Thyroid gland (tissue), 4 donors: ENCODE data around the gene PAQR5. TPM values are rescaled to one million over a fixed set of nuclear protein-coding genes. Genes with fewer than 3 reads are reported as not detected.

Source experiments
- DNase-seq, 2 donors: peaks; one replicate each; pipeline ENCODE4 v3.0.0-alpha.2; 2019
- H3K27ac ChIP-seq, 3 donors: fragments of 200-600 bp; sonication (generic); 1 replicate in 2 of 3; 2 replicates in 1 of 3; pipeline ENCODE4 v1.5.1; 2016 to 2019; ENCODE audit warnings: mild to moderate bottlenecking in 1 of 3, moderate library complexity in 1 of 3
- H3K27me3 ChIP-seq: fragments of 200-600 bp; sonication (generic); one replicate; pipeline ENCODE4 v1.5.1; 2019
- H3K36me3 ChIP-seq, 2 donors: fragments of 200-600 bp; sonication (generic); one replicate each; pipeline ENCODE4 v1.5.1; 2016 to 2019
- H3K4me1 ChIP-seq, 2 donors: fragments of 200-600 bp; sonication (generic); one replicate each; pipeline ENCODE4 v1.5.1; 2017 to 2019
- H3K4me3 ChIP-seq, 3 donors: fragments of 200-600 bp; sonication (generic); replicated peaks in 1 of 3; 1 replicate in 2 of 3; 2 replicates in 1 of 3; pipeline ENCODE4 v1.5.1; 2016; ENCODE audit warnings: mild to moderate bottlenecking in 1 of 3
- H3K9me3 ChIP-seq: fragments of 200-600 bp; sonication (generic); one replicate; pipeline ENCODE4 v1.5.1; 2017
- POLR2A ChIP-seq, 2 donors: fragments of 450-650 bp; IDR thresholded peaks; one replicate each; pipeline ENCODE4 v1.6.1; 2017; ENCODE audit warnings: antibody characterized with exemption in 2 of 2, mild to moderate bottlenecking in 2 of 2, moderate library complexity in 1 of 2
- WGBS, 2 donors: methylation state at CpG; one replicate each; pipeline ENCODE4 v1.1.5; 2017; 5-methylcytosine and 5-hydroxymethylcytosine counted together
- intact Hi-C: fragments of 100-400 bp; cut with DNase I; formaldehyde crosslinking; loops from one replicate; pipeline ENCODE4 v1.15.1; 2023
- total RNA-seq, 4 donors: library from RNA; depleted of rRNA; stranded (reverse); fragments of >200 nt; gene quantifications; one replicate each; pipeline ENCODE4 v1.2.3, GENCODE V29; 2016
- TF ChIP-seq, protein P1 (sequence below), 6 experiments: fragments of 200-600 bp in 3 of 6; fragments of 450-650 bp in 3 of 6; sonication (generic) in 3 of 6; IDR thresholded peaks; one replicate each; pipeline ENCODE4 v1.5.1; 2016 to 2019; ENCODE audit warnings: antibody characterized with exemption in 6 of 6, mild to moderate bottlenecking in 2 of 6, inconsistent platforms in 1 of 6, moderate library complexity in 1 of 6

PAQR5 gene
- total RNA-seq, 4 donors from 2014 or later = 0.24 to 1.5 (median 0.65) TPM

DNA sequence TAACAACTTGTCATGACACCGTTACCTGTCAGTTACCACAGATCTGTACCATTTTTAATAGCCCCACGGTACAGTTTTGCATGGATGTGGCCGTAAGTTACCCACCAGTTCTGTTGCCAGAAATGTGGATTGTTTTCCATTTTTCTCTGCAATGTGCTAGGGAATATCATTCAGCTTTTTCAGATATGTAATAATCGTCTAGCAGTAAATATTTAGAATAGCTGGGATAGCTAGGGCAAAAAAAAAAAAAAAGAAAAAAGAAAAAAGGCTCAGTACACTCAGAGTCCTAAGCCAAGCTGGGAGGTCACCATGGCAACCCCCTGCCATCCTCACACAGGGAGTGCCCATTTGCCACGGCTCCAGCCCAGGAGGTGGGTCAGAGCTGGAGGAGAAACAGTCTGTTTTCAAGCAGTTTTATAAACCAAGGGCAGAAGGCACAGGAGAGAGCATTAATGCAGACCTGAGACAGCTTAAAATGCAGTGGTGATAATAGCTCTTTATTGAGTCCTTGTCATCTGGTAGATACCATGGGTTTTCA lies 25.2 kb downstream of the PAQR5 start:
- no peak for TF ChIP-seq POLR2A (IDR thresholded peaks at IDR 0.05)
- TF ChIP-seq, protein P1, sequence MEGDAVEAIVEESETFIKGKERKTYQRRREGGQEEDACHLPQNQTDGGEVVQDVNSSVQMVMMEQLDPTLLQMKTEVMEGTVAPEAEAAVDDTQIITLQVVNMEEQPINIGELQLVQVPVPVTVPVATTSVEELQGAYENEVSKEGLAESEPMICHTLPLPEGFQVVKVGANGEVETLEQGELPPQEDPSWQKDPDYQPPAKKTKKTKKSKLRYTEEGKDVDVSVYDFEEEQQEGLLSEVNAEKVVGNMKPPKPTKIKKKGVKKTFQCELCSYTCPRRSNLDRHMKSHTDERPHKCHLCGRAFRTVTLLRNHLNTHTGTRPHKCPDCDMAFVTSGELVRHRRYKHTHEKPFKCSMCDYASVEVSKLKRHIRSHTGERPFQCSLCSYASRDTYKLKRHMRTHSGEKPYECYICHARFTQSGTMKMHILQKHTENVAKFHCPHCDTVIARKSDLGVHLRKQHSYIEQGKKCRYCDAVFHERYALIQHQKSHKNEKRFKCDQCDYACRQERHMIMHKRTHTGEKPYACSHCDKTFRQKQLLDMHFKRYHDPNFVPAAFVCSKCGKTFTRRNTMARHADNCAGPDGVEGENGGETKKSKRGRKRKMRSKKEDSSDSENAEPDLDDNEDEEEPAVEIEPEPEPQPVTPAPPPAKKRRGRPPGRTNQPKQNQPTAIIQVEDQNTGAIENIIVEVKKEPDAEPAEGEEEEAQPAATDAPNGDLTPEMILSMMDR (IDR thresholded peaks at IDR 0.05) = no peak
- 63 to 70% methylated on average over 5 of the region's 5 CpGs for WGBS, 2 donors
- Histone ChIP-seq H3K4me1 (no peaks in the 10 kb centered on the region), H3K9me3 (no peaks in the 10 kb centered on the region), H3K27ac (no peak overlapping the region), H3K4me3 (no peak overlapping the region), H3K27me3 (no peaks in the 10 kb centered on the region), H3K36me3 (no peaks in the 10 kb centered on the region)
- DNase-seq = no peak
- intact Hi-C loops = no loop called here

DNA sequence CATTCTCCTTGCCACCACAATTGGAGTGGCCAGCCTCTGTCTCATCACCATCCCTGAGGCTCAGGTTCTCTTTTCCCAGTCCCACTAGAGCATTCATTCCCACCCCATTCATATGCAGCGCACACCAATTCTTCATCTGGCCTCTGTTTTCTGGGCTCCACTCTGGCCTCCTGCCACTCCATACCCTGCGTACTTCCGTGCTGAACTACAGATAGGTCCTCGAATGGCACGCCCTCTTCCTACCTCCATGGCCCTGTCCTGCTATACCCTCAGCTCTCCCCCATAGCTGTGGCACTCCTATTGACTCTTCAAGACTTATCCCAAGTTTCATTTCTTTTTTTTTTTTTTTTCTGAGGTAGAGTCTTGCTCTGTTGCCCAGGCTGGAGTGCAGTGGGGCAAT lies 25.9 kb downstream of the PAQR5 start:
- Histone ChIP-seq H3K36me3 (no peaks in the 10 kb centered on the region), H3K4me3 (no peak overlapping the region), H3K9me3 (no peaks in the 10 kb centered on the region), H3K4me1 (no peaks in the 10 kb centered on the region), H3K27me3 (no peaks in the 10 kb centered on the region), H3K27ac (no peak overlapping the region)
- DNase-seq = no peak
- WGBS, 2 donors = 97% methylated on average over 5 of the region's 5 CpGs
- no peak for TF ChIP-seq POLR2A (IDR thresholded peaks at IDR 0.05)
- TF ChIP-seq, protein P1 (IDR thresholded peaks at IDR 0.05) = no peak
- intact Hi-C loops = no loop called here

DNA sequence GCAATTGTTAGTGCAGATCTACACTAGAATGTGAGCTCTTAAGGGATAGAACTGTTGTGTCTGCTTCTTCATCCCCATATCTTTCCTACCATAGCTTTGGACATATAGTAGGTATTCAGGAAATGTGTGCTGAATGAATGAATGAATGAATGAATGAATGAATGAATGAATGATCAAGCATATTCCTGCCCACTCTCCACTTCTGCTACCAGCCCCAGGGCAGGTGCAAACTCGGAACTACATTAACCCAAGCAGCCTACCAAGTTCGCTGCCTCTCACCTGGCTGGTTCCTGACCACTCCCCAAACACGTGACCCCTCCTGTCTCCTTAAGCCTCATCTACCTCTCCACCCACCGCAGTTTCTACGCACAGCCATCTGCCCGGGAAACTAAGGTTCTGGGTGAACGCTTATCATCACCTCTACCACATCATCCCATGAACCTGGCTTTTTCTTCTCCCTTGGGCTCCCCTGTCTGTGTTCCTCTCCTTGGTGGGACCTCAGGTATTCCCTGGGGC lies 26.8 kb downstream of the PAQR5 start:
- TF ChIP-seq, protein P1 (IDR thresholded peaks at IDR 0.05) = no peak
- no peak for TF ChIP-seq POLR2A (IDR thresholded peaks at IDR 0.05)

DNA sequence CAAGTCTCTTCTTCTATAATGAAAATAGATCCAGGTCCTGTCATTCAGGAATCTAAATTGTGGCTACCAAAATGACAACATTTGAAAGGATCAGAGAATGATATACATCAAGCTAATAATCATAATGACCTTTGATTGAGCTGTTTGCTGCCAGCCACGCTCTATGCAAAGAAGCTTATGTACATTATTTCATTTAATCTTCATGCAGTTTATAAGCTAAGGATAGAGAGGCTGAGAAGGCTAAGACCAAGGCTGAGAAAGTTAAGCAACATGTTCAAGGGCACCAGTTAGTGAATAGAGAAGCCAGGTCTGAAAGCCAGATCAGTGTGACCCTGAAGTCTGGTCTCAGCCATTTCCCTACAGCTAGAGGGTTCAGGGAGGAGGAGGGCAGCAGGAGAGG lies 29.4 kb downstream of the PAQR5 start:
- H3K27me3 ChIP-seq = no peaks in the 10 kb centered on the region
- no peaks in the 10 kb centered on the region for H3K9me3 ChIP-seq
- WGBS, 2 donors = 100% methylated on average over 1 of the region's 1 CpG
- H3K36me3 ChIP-seq = no peaks in the 10 kb centered on the region
- DNase-seq = no peak
- TF ChIP-seq, protein P1 (IDR thresholded peaks at IDR 0.05) = no peak
- no peak for TF ChIP-seq POLR2A (IDR thresholded peaks at IDR 0.05)
- H3K4me3 ChIP-seq = no peak overlapping the region
- no peaks in the 10 kb centered on the region for H3K4me1 ChIP-seq
- H3K27ac ChIP-seq = no peak overlapping the region
- intact Hi-C loops = no loop called here

More for the DNA sequence above, 26.8 kb downstream of the PAQR5 start:
- intact Hi-C loops = no loop called here
- no peaks in the 10 kb centered on the region for H3K36me3 ChIP-seq
- DNase-seq = no peak
- no peak overlapping the region for H3K27ac ChIP-seq
- WGBS, 2 donors = 39 to 57% methylated on average over 7 of the region's 7 CpGs
- no peaks in the 10 kb centered on the region for H3K9me3 ChIP-seq
- H3K4me1 ChIP-seq = no peaks in the 10 kb centered on the region
- H3K27me3 ChIP-seq = no peaks in the 10 kb centered on the region
- H3K4me3 ChIP-seq = no peak overlapping the region

DNA sequence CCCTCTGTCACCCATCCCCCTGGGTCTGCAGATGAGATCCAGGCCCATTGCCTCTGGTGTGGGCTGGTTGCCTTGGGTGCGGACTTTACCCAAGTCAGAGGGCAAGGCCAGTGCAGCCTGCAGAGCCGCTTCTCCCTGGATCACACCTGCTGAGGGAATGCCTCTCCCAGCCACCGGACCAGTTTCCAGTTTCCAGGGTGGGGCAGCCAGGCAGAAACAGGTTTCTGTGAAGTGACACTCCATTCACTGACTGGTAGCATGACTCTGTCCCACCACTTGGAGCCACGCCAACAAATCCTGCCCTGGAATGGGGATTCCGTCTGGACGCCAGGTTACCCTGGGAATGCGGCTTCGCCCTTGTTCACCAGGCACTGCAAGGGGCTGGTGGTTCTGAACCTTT lies 30.0 kb downstream of the PAQR5 start:
- WGBS, 2 donors = 73 to 74% methylated on average over 7 to 8 of the region's 8 CpGs
- no peaks in the 10 kb centered on the region for H3K9me3 ChIP-seq
- H3K27ac ChIP-seq = no peak overlapping the region
- TF ChIP-seq POLR2A (IDR thresholded peaks at IDR 0.05) = no peak
- TF ChIP-seq, protein P1 (IDR thresholded peaks at IDR 0.05) = no peak
- H3K27me3 ChIP-seq = no peaks in the 10 kb centered on the region
- intact Hi-C loops = no loop called here
- H3K36me3 ChIP-seq = no peaks in the 10 kb centered on the region
- DNase-seq = no peak
- no peaks in the 10 kb centered on the region for H3K4me1 ChIP-seq
- no peak overlapping the region for H3K4me3 ChIP-seq
